Kidney (tissue), 14 donors: Measurements from ENCODE around the gene FOXO1. TPM values are rescaled to one million over a fixed set of nuclear protein-coding genes. Genes with fewer than 3 reads are reported as not detected.

Experiments
- DNase-seq, 5 donors: peaks; one replicate each; pipeline ENCODE4 v3.0.0-alpha.2; 2013 to 2020
- FAIRE-seq: peaks from 2 replicates; lab custom pipeline; 2012; peaks lifted over from hg19 to GRCh38; lab: Jason Lieb, UNC
- H3K27ac ChIP-seq, 2 donors: one replicate each; pipeline ENCODE4 v1.7.0; 2013; ENCODE audit warnings: low read depth in 2 of 2, low read length in 2 of 2, inconsistent platforms in 1 of 2
- H3K27me3 ChIP-seq: one replicate; pipeline ENCODE4 v1.7.1; 2013; ENCODE audit warnings: low read length, inconsistent platforms; ENCODE audit not compliant: control insufficient read depth, insufficient read depth
- H3K36me3 ChIP-seq, 3 donors: one replicate each; pipeline versions ENCODE4 v1.7.0 to v1.7.1; 2013; ENCODE audit warnings: low read length in 3 of 3, control low read depth in 1 of 3, inconsistent platforms in 1 of 3; ENCODE audit not compliant: insufficient read depth in 3 of 3, control insufficient read depth in 2 of 3
- H3K4me1 ChIP-seq, 3 donors: one replicate each; pipeline versions ENCODE4 v1.7.0 to v1.7.1; 2013; ENCODE audit warnings: low read length in 3 of 3, inconsistent platforms in 1 of 3, low read depth in 1 of 3; ENCODE audit not compliant: control insufficient read depth in 2 of 3, insufficient read depth in 2 of 3
- H3K4me3 ChIP-seq, 3 donors: one replicate each; pipeline versions ENCODE4 v1.7.0 to v1.8.1; 2013; ENCODE audit warnings: low read length in 3 of 3, control low read depth in 1 of 3, inconsistent platforms in 1 of 3
- H3K9ac ChIP-seq, 3 donors: one replicate each; pipeline versions ENCODE4 v1.7.0 to v1.7.1; 2013; ENCODE audit warnings: low read length in 3 of 3, control low read depth in 1 of 3, inconsistent platforms in 1 of 3
- H3K9me3 ChIP-seq, 3 donors: one replicate each; pipeline versions ENCODE4 v1.7.0 to v1.7.1; 2013; ENCODE audit warnings: low read length in 3 of 3, control low read depth in 1 of 3, inconsistent platforms in 1 of 3; ENCODE audit not compliant: control insufficient read depth in 2 of 3, insufficient read depth in 1 of 3
- intact Hi-C: fragments of 100-400 bp; cut with DNase I; formaldehyde crosslinking; loops from one replicate; pipeline ENCODE4 v1.11.1; 2022
- polyA plus RNA-seq: library from polyadenylated mRNA; stranded (reverse); fragments of 350-450 nt; fragmentation: Illumina TruSeq; extraction: RNeasy Lipid Tissue Mini Kit (QIAGEN cat#74804); gene quantifications from one replicate; pipeline ENCODE4 v1.2.3, GENCODE V29; 2014; ENCODE audit warnings: low read depth, low replicate concordance; ENCODE audit not compliant: insufficient read depth
- total RNA-seq: library from RNA; stranded (reverse); fragmentation: NEBNext Ultra II Directional; extraction: Animal tissue kit (Norgen Biotek cat#: 25700); gene quantifications from one replicate; pipeline ENCODE4 v1.2.1, GENCODE V29; 2021
- TF ChIP-seq, protein P1 (sequence below): IDR thresholded peaks from 3 replicates; pipeline ENCODE4 v1.5.1; 2012; ENCODE audit warnings: mild to moderate bottlenecking, moderate library complexity, borderline replicate concordance; ENCODE audit not compliant: insufficient read depth; ENCODE audit errors: extremely low read depth
- donor health status: control.
- donor health status: control.
- donor health status: control.
- donor health status: control.
- donor health status: control.
- donor health status: DM: yes; HTN: yes; CAD: no.
- donor health status: Normal renal cell carcinoma (clear cell type).

FOXO1 gene
- total and polyA plus RNA-seq, 2 donors from 2014 or later: 8.6 to 54.6 TPM

DNA sequence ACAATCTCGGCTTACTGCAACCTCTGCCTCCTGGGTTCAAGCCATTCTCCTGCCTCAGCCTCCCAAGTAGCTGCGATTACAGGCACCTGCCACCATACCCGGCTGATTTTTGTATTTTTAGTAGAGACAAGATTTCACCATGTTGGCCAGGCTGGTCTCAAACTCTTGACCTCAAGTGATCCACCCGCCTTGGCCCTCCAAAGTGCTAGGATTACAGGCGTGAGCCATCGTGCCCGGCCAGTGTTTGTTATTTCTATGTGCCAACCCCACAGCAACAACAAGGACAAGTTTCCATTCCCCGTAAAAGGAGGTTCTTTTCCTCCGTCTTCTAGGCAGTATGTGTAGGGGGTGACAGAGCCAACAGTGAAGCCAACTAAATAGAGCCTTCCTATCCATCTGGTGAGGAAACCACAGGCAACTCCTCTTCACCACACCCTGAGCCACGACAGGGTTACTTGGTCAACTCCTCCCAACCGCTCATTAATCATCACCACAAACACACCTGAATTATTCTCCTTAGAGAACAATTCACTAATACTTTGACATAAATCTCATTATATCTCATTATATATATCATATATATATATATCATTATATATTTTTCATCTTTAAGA is 25.5 kb downstream of the FOXO1 start:
- H3K4me1 ChIP-seq: peaks cover 0 to 24% (median 13%) of the 10 kb centered on the region in 3 donors
- TF ChIP-seq, protein P1, sequence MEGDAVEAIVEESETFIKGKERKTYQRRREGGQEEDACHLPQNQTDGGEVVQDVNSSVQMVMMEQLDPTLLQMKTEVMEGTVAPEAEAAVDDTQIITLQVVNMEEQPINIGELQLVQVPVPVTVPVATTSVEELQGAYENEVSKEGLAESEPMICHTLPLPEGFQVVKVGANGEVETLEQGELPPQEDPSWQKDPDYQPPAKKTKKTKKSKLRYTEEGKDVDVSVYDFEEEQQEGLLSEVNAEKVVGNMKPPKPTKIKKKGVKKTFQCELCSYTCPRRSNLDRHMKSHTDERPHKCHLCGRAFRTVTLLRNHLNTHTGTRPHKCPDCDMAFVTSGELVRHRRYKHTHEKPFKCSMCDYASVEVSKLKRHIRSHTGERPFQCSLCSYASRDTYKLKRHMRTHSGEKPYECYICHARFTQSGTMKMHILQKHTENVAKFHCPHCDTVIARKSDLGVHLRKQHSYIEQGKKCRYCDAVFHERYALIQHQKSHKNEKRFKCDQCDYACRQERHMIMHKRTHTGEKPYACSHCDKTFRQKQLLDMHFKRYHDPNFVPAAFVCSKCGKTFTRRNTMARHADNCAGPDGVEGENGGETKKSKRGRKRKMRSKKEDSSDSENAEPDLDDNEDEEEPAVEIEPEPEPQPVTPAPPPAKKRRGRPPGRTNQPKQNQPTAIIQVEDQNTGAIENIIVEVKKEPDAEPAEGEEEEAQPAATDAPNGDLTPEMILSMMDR: no peak
- no peak for FAIRE-seq

DNA sequence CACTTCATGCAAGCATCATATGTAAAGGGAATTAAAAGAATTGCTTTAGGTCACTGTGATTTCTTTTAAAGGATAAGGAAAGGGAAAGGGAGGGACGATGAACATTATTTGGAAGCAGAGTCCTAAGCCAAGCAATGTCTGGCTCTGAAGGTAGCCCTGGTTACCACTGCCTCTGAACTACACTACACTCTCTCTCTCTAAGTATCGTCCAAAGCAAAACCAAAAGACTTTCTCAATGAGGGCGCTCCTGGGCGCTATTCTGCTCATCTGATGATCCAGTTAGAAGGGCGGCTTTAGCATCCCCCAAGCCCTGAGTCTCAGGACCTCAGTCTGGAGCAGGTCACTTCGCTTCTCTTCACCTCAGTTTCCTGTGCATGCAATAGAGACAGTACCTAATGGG is 26.2 kb downstream of the FOXO1 start:
- H3K9ac ChIP-seq: no peak overlapping the region
- H3K27me3 ChIP-seq: no peaks in the 10 kb centered on the region
- H3K27ac ChIP-seq: no peak overlapping the region
- no peak overlapping the region for H3K4me3 ChIP-seq
- TF ChIP-seq, protein P1: no peak
- DNase-seq: no peak
- peaks cover 0 to 24% (median 13%) of the 10 kb centered on the region in 3 donors for H3K4me1 ChIP-seq
- no peaks in the 10 kb centered on the region for H3K36me3 ChIP-seq
- intact Hi-C loops: no loop called here
- H3K9me3 ChIP-seq: no peaks in the 10 kb centered on the region
- no peak for FAIRE-seq

More for the DNA sequence above, 25.5 kb downstream of the FOXO1 start:
- intact Hi-C loops: no loop called here
- H3K27me3 ChIP-seq: no peaks in the 10 kb centered on the region
- no peak overlapping the region for H3K4me3 ChIP-seq
- no peaks in the 10 kb centered on the region for H3K36me3 ChIP-seq
- no peak overlapping the region for H3K9ac ChIP-seq
- H3K9me3 ChIP-seq: no peaks in the 10 kb centered on the region
- H3K27ac ChIP-seq: no peak overlapping the region
- no peak for DNase-seq

DNA sequence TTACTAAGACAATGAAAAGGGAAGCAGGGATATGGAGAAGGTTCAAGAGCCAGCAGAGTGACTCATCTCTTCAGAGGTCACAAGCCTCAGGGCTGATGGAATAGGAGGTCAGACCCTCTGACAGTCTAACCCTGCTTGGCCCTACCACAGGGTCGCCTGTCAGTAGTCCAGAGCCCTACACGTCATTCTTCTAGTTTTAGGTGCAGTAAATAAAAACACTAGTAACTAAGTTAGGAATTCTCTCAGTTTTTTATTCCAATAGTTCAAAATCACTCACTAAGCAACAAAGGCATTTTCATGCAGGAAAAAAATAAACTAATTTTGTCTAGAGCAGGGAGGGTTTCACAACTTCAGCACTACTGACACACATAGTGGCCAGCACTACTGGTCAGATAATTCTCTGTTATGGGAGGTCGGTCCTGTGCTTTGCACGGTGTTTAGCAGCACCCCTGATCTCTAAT is 27.2 kb downstream of the FOXO1 start:
- no peak overlapping the region for H3K9ac ChIP-seq
- FAIRE-seq: no peak

More for the DNA sequence above, 27.2 kb downstream of the FOXO1 start:
- DNase-seq: no peak
- Histone ChIP-seq H3K4me3 (no peak overlapping the region), H3K27ac (peak overlapping the region in 1 of 2 donors; percentile 18), H3K9me3 (no peaks in the 10 kb centered on the region), H3K27me3 (no peaks in the 10 kb centered on the region), H3K36me3 (no peaks in the 10 kb centered on the region), H3K4me1 (peaks cover 0 to 24% (median 13%) of the 10 kb centered on the region in 3 donors)
- TF ChIP-seq, protein P1: no peak
- intact Hi-C loops: no loop called here
